HG03354 (cell line): ENCODE measurements around the gene ITGB5.
"Not testable (repeated sequence)": the region's sequence is repeated elsewhere in the genome, so short reads cannot be mapped to it uniquely, and the experiment has no call there.

ENCODE experiments used
- ATAC-seq: cut with Tn5 transposase; IDR thresholded peaks from one replicate; pipeline ENCODE4 v1.9.1; 2021; ENCODE audit warnings: mild to moderate bottlenecking; ENCODE audit not compliant: unreplicated experiment, poor library complexity, severe bottlenecking

Gene ITGB5

GRCh38 chr3:124843047-124843446 is 44.1 kb downstream of the ITGB5 start:
- no peak for ATAC-seq

DNA sequence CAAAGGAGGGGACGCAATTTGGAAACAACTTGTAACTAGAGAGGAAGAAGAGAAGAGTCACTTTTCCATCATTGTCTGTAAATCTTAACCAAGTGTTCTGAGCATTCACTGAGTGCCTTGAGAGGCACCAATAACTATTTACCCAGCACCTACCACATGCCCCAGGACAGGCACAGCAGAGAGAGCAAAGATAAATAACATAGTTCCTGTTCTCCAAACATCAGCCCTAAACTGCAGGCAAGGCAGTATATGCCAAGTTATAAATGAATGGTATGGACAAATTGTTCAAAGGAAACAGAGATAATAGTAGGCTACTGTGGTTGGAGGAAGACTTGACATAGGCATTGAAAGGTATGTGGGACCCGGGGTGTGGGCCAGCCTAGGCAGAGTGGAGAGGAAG is 45.6 kb downstream of the ITGB5 start:
- ATAC-seq, result no peak

- no peak for ATAC-seq
Observed at GRCh38 chr3:124840331-124840730, 46.8 kb downstream of the ITGB5 start.

GRCh38 chr3:124839896-124840295 is 47.3 kb downstream of the ITGB5 start:
- ATAC-seq, result no peak

GRCh38 chr3:124838963-124839362 is 48.2 kb downstream of the ITGB5 start:
- ATAC-seq, result no peak

DNA sequence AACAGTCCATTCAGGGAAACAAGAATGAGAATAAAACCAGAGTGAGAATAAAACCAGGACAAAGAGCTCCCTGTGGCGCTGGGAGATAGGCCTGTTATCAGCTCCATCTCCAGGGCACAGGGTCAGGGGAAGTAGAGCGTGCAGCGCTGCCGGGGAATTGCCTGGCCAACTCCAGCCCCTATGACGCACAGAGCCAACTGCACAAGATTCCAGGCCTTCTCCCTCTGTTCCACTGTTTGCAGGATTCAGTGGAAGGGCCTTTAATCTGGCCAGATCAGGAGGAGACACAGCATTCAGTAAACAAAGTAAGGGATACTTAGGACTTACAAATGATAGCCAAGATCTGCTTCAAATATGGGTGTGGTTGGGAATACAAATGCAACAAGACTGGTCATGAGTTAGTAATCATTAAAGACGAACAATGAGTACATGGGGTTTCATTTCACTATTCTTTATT is 49.4 kb downstream of the ITGB5 start:
- no peak for ATAC-seq

- ATAC-seq, result no peak
Observed at GRCh38 chr3:124837065-124837464, 50.1 kb downstream of the ITGB5 start.

DNA sequence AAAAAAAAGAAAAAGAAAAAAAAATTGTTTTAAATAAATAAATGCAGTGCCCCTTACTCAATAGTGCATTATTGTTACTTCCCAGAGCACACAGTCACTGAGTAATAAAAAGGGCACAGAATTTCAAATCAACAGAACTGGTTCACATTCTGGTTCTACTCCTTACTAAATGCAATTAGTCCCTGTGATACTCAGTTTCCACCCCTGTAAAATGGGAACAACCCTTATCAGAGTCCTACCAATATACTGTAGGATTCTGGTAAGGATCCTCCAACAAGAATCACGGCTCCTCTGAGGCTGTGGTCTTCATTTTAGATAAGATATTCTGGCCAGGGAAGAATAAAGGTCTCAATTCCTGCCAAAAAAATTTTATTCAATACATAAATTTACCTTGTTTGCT is 50.7 kb downstream of the ITGB5 start:
- no peak for ATAC-seq

- ATAC-seq, result peak; percentile 95
Observed at GRCh38 chr3:124834723-124835718, 52.1 kb downstream of the ITGB5 start.

DNA sequence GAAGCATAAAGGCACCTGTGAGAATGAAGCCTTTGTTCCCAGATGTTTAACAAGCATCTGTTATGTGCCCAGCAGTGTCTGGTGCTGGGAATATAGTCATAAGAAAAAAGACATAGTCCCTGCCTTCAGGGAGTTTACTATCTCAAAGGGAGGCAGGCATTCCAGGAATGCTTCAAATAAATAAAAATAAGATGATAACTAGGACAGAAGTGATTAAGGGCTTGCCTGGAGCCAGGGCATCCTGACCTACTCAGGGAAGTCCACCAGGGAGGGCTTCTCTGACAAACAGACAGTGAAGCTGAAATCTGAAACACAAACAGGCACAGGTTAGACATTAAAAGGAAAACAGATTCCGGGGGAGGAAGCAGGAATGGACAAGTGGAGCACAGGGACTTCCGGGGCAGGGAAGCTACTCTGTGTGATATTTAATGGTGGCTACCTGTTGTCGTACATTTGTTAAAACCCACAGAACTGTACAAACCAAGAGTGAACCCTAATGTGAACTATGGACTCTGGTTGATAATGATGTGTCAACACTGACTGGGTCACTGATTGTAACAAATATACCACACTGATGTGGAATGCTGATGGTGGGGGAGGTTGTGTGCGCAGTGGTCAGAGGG is 53.3 kb downstream of the ITGB5 start:
- no peak for ATAC-seq

- ATAC-seq, result no peak
Observed at GRCh38 chr3:124832782-124833709, 54.1 kb downstream of the ITGB5 start.

GRCh38 chr3:124831628-124832199 is 55.5 kb downstream of the ITGB5 start:
- no peak for ATAC-seq

- ATAC-seq, result no peak
Observed at GRCh38 chr3:124829819-124830554, 57.2 kb downstream of the ITGB5 start.

- no peak for ATAC-seq
Observed at GRCh38 chr3:124829178-124829818, 57.9 kb downstream of the ITGB5 start.

DNA sequence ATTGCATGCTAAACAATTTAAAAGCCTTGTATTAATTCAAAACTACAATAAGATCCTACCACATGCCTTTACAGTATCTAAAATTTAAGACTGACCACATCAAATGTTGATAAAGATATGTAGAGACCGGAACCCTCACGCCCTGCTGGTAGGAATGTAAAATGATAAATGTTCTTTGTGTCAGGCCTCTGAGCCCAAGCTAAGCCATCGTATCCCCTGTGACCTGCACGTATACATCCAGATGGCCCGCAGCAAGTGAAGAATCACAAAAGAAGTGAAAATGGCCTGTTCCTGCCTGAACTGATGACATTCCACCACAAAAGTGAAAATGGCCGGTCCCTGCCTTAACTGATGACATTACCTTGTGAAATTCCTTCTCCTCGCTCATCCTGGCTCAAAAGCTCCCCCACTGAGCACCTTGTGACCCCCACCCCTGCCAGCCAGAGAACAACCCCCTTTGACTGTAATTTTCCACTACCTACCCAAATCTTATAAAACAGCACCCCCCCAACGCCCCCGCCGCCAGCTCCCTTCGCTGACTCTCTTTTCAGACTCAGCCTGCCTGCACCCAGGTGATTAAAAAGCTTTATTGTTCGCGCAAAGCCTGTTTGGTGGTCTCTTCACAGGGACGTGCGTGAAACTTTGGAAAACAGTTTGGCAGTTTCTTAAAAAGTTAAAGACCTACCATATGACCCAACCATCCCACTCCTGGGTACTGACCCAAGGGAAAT is 59.5 kb downstream of the ITGB5 start:
- ATAC-seq, result not testable (repeated sequence)

DNA sequence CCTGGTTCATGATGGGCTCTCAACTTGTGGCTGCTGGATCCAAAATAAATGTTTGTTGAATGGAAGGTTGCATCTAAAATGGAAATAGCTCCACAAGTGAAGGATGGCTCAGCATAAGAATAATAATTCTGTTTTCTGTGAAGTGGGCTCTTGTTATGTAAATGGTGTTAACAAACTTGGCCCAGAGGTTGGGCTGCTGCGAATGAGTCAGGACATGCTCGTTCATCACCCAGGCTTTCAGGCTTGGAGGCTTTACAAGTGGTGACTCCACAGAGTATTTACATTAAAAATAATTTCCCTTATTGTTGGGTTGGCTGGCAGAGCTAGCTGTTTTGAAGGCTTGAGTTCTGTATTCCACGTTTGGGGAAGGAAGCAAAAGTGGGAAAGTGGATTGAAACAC is 60.5 kb downstream of the ITGB5 start:
- ATAC-seq, result no peak

GRCh38 chr3:124824286-124824915 is 62.8 kb downstream of the ITGB5 start:
- no peak for ATAC-seq
